Measurements from ENCODE around the gene SSH2.
"Not testable (repeated sequence)": the region's sequence is repeated elsewhere in the genome, so short reads cannot be mapped to it uniquely, and the experiment has no call there.

SSH2 gene

GRCh38 chr17:29731589-29731929 lies 198.5 kb downstream of the SSH2 start:
- H3K79me2 ChIP-seq (ENCODE audit: low read length), result no peaks in the 10 kb centered on the region
- H3K4me1 ChIP-seq (ENCODE audit: low read length), result no peaks in the 10 kb centered on the region
- TF ChIP-seq, protein P1, sequence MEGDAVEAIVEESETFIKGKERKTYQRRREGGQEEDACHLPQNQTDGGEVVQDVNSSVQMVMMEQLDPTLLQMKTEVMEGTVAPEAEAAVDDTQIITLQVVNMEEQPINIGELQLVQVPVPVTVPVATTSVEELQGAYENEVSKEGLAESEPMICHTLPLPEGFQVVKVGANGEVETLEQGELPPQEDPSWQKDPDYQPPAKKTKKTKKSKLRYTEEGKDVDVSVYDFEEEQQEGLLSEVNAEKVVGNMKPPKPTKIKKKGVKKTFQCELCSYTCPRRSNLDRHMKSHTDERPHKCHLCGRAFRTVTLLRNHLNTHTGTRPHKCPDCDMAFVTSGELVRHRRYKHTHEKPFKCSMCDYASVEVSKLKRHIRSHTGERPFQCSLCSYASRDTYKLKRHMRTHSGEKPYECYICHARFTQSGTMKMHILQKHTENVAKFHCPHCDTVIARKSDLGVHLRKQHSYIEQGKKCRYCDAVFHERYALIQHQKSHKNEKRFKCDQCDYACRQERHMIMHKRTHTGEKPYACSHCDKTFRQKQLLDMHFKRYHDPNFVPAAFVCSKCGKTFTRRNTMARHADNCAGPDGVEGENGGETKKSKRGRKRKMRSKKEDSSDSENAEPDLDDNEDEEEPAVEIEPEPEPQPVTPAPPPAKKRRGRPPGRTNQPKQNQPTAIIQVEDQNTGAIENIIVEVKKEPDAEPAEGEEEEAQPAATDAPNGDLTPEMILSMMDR (IDR thresholded peaks at IDR 0.05; ENCODE audit: low read length), result no peak
- no peak for TF ChIP-seq EZH2 (optimal IDR thresholded peaks at IDR 0.05; ENCODE audit: low read depth, low read length)
- no peak for TF ChIP-seq EZH2phosphoT487 (IDR thresholded peaks at IDR 0.05; ENCODE audit: low read length)
- no peaks in the 10 kb centered on the region for H3F3A ChIP-seq (ENCODE audit: insufficient read depth, low read length)
- no peaks in the 10 kb centered on the region for H3K9me2 ChIP-seq (replicated peaks; ENCODE audit: insufficient read depth, low read length)
- no peak overlapping the region for H3K4me3 ChIP-seq (ENCODE audit: low read length)
- H3K9me3 ChIP-seq (replicated peaks; ENCODE audit: insufficient read depth, low read length), result no peaks in the 10 kb centered on the region
- no peak overlapping the region for H3K27ac ChIP-seq (ENCODE audit: low read length)
- no peak overlapping the region for H3K9ac ChIP-seq (ENCODE audit: low read length)
- no peaks in the 10 kb centered on the region for H3K27me3 ChIP-seq (replicated peaks; ENCODE audit: insufficient read depth, low read length)
- no peak for DNase-seq
- no peaks in the 10 kb centered on the region for H4K20me1 ChIP-seq (ENCODE audit: insufficient read depth, low read length)
- H3K36me3 ChIP-seq (replicated peaks; ENCODE audit: insufficient read depth, low read length), result no peaks in the 10 kb centered on the region
- H3K4me2 ChIP-seq (ENCODE audit: low read depth, low read length), result no peak overlapping the region
- H2AFZ ChIP-seq (ENCODE audit: low read length), result no peak overlapping the region

DNA sequence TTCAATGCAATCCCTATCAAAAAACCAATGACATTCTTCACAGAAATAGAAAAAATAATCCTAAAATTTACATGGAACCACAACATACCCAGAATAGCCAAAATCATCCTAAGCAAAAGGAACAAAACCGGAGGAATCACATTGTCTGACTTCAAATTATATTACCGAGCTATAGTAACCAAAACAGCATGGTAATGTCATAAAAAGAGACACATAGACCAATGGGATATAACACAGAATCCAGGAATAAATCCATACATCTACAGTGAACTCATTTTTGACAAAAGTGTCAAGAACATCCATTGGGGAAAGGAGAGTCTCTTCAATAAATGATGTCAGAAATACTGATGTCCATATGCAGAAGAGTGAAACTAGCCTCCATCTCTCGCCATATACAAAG lies 201.5 kb downstream of the SSH2 start:
- Histone ChIP-seq H3K4me3 (ENCODE audit: low read length) (no peak overlapping the region), H3K4me1 (ENCODE audit: low read length) (peaks cover 4% of the 10 kb centered on the region; the same call in 1 of the 2 replicates), H3K79me2 (ENCODE audit: low read length) (no peaks in the 10 kb centered on the region), H3K27me3 (replicated peaks; ENCODE audit: insufficient read depth, low read length) (no peaks in the 10 kb centered on the region), H3K9me3 (replicated peaks; ENCODE audit: insufficient read depth, low read length) (no peaks in the 10 kb centered on the region), H3F3A (ENCODE audit: insufficient read depth, low read length) (no peaks in the 10 kb centered on the region), H2AFZ (ENCODE audit: low read length) (no peak overlapping the region), H3K4me2 (ENCODE audit: low read depth, low read length) (no peak overlapping the region), H3K36me3 (replicated peaks; ENCODE audit: insufficient read depth, low read length) (no peaks in the 10 kb centered on the region), H3K9me2 (replicated peaks; ENCODE audit: insufficient read depth, low read length) (no peaks in the 10 kb centered on the region), H4K20me1 (ENCODE audit: insufficient read depth, low read length) (no peaks in the 10 kb centered on the region), H3K27ac (ENCODE audit: low read length) (no peak overlapping the region), H3K9ac (ENCODE audit: low read length) (no peak overlapping the region)
- no peak for DNase-seq
- TF ChIP-seq, protein P1 (IDR thresholded peaks at IDR 0.05; ENCODE audit: low read length), result no peak
- no peak for TF ChIP-seq EZH2phosphoT487 (IDR thresholded peaks at IDR 0.05; ENCODE audit: low read length)
- no peak for TF ChIP-seq EZH2 (optimal IDR thresholded peaks at IDR 0.05; ENCODE audit: low read depth, low read length)

- no peaks in the 10 kb centered on the region for H3K79me2 ChIP-seq (ENCODE audit: low read length)
- H2AFZ ChIP-seq (ENCODE audit: low read length), result no peak overlapping the region
- H3K4me1 ChIP-seq (ENCODE audit: low read length), result peaks cover 10% of the 10 kb centered on the region; the same call in 1 of the 2 replicates
- DNase-seq, result no peak
- no peak overlapping the region for H3K9ac ChIP-seq (ENCODE audit: low read length)
- H3K27me3 ChIP-seq (replicated peaks; ENCODE audit: insufficient read depth, low read length), result no peaks in the 10 kb centered on the region
- no peak overlapping the region for H3K4me3 ChIP-seq (ENCODE audit: low read length)
- TF ChIP-seq, protein P1 (IDR thresholded peaks at IDR 0.05; ENCODE audit: low read length), result no peak
- TF ChIP-seq EZH2 (optimal IDR thresholded peaks at IDR 0.05; ENCODE audit: low read depth, low read length) (no peak), EZH2phosphoT487 (IDR thresholded peaks at IDR 0.05; ENCODE audit: low read length) (no peak)
- H3K9me3 ChIP-seq (replicated peaks; ENCODE audit: insufficient read depth, low read length), result no peaks in the 10 kb centered on the region
- no peaks in the 10 kb centered on the region for H4K20me1 ChIP-seq (ENCODE audit: insufficient read depth, low read length)
- H3K9me2 ChIP-seq (replicated peaks; ENCODE audit: insufficient read depth, low read length), result no peaks in the 10 kb centered on the region
- H3K4me2 ChIP-seq (ENCODE audit: low read depth, low read length), result no peak overlapping the region
- H3K36me3 ChIP-seq (replicated peaks; ENCODE audit: insufficient read depth, low read length), result no peaks in the 10 kb centered on the region
- no peak overlapping the region for H3K27ac ChIP-seq (ENCODE audit: low read length)
- H3F3A ChIP-seq (ENCODE audit: insufficient read depth, low read length), result no peaks in the 10 kb centered on the region
Measured at GRCh38 chr17:29726715-29727252, 203.2 kb downstream of the SSH2 start.

DNA sequence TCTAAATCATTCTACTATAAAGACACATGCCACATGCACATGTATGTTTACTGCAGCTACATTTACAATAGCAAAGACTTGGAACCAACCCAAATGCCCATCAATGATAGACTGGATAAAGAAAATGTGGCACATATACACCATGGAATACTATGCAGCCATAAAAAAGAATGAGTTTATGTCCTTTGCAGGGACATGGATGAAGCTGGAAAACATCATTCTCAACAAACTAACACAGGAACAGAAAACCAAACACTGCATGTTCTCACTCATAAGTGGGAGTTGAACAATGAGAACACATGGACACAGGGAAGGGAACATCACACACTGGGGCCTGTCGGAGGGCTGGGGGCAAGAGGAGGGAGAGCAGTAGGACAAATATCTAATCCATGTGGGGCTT lies 204.6 kb downstream of the SSH2 start:
- H3K27ac ChIP-seq (ENCODE audit: low read length); H3K9me3 ChIP-seq (replicated peaks; ENCODE audit: insufficient read depth, low read length); H3K4me1 ChIP-seq (ENCODE audit: low read length); H3F3A ChIP-seq (ENCODE audit: insufficient read depth, low read length); H3K36me3 ChIP-seq (replicated peaks; ENCODE audit: insufficient read depth, low read length); H2AFZ ChIP-seq (ENCODE audit: low read length); H3K27me3 ChIP-seq (replicated peaks; ENCODE audit: insufficient read depth, low read length); H3K4me2 ChIP-seq (ENCODE audit: low read depth, low read length); H3K9ac ChIP-seq (ENCODE audit: low read length); H3K4me3 ChIP-seq (ENCODE audit: low read length); H3K79me2 ChIP-seq (ENCODE audit: low read length); H3K9me2 ChIP-seq (replicated peaks; ENCODE audit: insufficient read depth, low read length); H4K20me1 ChIP-seq (ENCODE audit: insufficient read depth, low read length); DNase-seq: not testable (repeated sequence)
